ENCODE results near the gene THRA.
A peak's percentile ranks its signal among the peaks of the same experiment; 100 is the strongest.

Gene THRA

GRCh38 chr17:40064971-40065768, 2.4 kb downstream of the THRA start:
- DNase-seq (ENCODE audit: low spot score): no peak

DNA sequence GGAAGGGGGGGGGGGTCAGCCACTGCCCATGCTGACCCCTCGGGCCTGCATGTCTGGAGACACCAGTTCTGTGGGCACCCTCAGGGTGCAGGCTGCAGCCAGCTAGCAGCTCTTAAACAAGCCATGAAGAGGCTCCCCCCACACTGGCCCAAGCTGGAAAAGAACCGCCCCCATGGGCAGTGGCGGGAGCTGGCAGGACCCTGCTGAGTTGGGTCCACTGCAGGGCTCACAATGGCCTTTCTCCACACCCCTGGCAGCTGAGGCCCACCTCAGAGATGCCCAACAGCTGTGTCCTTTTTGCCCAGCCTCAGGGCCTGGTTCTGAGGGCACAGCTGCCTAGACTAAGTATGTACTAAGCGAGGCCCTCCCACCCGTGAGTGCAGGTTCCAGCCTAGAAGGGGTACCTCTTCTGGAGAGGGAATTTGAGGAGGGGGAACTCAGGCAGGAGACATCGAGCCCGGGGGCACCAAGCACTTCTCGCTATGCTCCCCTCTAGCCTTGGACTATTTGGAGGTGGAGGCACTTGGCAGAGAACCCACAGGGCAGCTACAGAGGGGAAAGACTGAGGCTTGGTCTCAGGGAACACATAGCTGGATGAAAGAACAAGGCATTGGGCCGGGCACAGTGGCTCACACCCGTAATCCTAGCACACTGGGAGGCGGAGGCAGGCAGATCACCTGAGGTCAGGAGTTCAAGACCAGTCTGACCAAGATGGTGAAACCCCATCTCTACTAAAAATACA, 3.2 kb downstream of the THRA start:
- DNase-seq (ENCODE audit: low spot score): no peak

- DNase-seq (ENCODE audit: low spot score): no peak
These were observed 4.9 kb downstream of the THRA start for GRCh38 chr17:40067710-40068109.

- DNase-seq (ENCODE audit: low spot score): no peak
These were observed 5.4 kb downstream of the THRA start for GRCh38 chr17:40068129-40068581.

DNA sequence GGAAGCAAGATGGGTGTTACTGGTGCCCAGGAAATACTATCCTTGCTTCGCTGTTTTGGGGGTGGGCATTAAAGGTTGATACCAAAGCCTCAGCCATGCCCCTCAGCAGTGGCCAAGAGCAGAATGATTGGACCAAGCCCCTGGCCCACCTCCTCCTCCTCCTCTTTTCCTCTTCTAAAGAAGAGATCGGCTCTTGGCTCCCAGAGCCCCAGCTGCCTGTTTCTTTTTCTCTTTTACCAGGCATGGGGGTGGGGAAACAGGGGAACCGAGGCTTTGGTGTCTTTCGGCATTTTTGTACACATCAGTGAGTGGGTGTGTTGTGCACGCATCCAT, 5.8 kb downstream of the THRA start:
- DNase-seq (ENCODE audit: low spot score): no peak

DNA sequence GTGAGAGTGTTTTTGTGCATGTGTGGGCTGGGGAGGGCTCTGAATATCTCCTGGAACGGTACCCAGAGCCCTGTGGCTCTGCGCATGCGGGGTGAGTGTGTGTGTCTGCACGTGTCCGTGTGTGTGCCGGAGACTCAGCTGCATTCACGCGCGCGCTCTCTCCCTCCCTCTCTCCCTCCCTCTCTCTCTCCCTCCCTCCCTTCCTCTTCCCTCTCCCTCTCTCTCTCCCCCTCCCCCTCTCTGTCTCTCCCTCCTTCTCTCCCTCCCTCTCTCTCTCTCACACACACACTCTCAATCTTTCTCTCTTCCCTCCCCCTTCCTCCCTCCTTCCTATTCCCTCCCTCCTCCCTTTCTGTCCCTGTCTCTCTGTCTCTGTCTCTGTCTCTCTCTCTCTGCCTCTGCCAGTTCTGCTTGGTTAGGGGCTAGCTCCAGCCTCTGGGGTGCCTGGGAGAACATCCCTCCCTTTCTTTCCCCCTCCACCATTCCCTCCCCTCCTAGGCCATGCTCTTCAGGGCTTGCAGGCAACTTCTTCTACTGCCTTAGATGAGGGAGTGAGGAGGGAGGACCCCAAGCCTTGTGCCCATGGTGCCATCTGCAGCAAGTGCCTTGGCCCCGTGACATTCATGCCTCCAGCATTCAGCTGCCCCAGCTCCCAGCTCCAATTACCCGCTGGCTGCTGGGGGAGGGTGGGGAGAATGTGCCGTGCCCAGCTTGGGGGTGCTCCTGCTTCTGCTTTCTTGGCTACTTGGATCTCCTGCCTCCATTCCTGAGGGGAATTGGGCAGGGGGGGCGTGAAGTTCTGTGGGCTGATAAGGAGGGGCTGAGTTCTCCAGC, 6.4 kb downstream of the THRA start:
- DNase-seq (ENCODE audit: low spot score): no peak

GRCh38 chr17:40069751-40070708, 7.3 kb downstream of the THRA start:
- DNase-seq (ENCODE audit: low spot score): peak; percentile 34

GRCh38 chr17:40070709-40071312, 8.0 kb downstream of the THRA start:
- no peak for DNase-seq (ENCODE audit: low spot score)

GRCh38 chr17:40071313-40072039, 8.7 kb downstream of the THRA start:
- DNase-seq (ENCODE audit: low spot score): no peak

GRCh38 chr17:40072040-40072734, 9.4 kb downstream of the THRA start:
- no peak for DNase-seq (ENCODE audit: low spot score)

DNA sequence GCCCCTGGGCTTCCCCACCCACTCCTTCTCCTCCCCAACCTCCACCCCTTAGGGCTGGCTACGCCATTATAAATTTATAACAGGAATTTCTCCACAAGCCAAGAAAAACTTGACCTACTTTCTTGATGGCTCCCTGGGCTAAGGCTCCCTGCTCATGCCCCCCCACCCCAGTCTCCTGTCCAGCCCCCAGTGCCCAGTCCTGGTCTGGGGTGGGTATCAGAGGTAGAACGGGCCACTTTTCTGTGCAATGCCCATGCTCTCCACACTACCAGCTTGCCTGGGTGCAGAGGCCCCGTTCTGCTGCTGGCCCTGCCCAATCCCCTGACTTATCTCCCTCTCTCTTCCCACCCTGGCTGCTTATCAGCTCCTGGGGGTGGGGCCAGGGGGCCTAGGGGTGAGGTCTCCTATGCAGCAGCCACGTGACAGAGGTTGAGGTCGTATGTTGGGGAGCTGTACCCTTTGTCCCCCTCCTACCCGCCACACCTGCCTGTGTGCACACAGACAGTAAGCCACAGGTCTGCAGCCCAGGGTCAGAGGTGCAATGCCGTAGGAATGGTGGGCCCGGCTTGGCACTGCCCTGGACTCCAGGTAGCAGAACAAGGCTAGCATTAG, 10.1 kb downstream of the THRA start:
- no peak for DNase-seq (ENCODE audit: low spot score)

DNA sequence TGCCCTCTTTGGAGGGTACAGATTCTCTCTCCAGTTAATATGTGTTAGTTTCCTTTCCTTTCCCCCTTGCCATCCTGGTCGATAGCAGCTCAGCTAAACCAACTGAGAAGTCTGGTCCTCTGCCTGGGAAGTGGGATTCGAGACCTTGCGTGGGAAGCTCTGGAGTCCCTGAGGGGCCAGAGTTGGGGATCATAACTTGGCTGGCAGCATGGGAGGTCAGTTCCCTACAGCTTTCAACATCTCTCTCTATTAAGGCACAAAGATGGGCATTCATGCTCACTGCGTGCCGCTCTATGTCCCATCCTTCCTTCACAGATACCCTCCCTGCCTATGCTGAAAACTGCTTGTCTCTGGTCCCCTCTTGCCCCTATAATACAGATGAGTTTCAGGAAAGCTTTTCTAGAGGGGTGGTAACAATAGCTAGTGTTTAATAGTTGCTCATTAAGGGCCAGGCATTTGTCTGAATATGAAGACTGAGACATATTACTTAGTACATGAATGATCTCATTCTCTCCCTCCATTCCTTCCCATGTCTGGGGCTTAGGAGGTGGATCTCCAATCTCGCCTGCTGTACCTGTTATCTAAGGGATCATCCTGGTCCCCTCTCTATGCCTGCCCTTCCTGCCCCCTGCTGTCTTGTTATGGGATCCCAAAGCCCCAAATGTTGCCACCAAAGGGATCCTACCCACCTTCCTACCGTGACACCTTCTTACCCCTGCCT, 10.8 kb downstream of the THRA start:
- DNase-seq (ENCODE audit: low spot score): no peak

GRCh38 chr17:40074175-40074512, 11.4 kb downstream of the THRA start:
- DNase-seq (ENCODE audit: low spot score): no peak

GRCh38 chr17:40074871-40075200, 12.1 kb downstream of the THRA start:
- no peak for DNase-seq (ENCODE audit: low spot score)

GRCh38 chr17:40075201-40075941, 12.6 kb downstream of the THRA start:
- DNase-seq (ENCODE audit: low spot score): no peak

DNA sequence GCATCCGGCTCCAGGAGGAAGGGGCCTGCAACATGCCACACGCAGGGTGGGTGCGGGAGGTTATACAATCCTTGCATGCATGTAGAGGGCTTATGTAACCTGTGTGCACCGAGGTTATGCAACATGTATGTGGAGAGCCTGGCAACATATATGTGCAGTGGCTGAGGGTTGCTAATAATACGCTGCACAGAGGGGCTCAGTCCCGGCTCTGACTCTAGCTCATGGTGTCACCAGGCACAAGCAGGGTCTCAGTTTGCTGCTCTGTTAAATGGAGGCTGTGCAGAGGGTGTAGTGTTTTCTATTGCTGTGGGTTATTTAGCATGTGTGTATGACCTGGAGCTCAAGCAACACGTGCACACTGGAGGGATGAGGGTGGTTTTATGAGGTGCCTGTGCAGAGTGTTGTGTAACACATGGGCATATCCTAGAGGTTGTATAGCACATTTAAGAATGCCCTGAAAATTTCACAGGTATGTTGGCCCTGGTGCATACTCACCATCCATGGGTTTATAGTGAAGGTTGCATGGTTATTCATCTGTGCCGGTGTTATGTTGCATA, 13.3 kb downstream of the THRA start:
- DNase-seq (ENCODE audit: low spot score): no peak

GRCh38 chr17:40076591-40076990, 13.8 kb downstream of the THRA start:
- no peak for DNase-seq (ENCODE audit: low spot score)

- DNase-seq (ENCODE audit: low spot score): no peak
These were observed 16.8 kb downstream of the THRA start for GRCh38 chr17:40079545-40079944.
